T-cell (primary cell): Measurements from ENCODE around the gene KCNQ5. TPM values are rescaled to one million over a fixed set of nuclear protein-coding genes. Genes with fewer than 3 reads are reported as not detected.

ENCODE experiments used
- ATAC-seq, 4 experiments: fragments of 200-7000 bp in 3 of 4; fragments of 150-1000 bp in 1 of 4; cut with Tn5 transposase; replicated peaks in 1 of 4; 1 replicate in 3 of 4; 2 replicates in 1 of 4; pipeline ENCODE4 v1.10.0; 2021; ENCODE audit warnings: moderate library complexity in 3 of 4, mild to moderate bottlenecking in 2 of 4, moderate number of reproducible peaks in 1 of 4
- CTCF ChIA-PET, 2 donors: fragments of 300-600 bp; sonication (Branson Sonifier 250); formaldehyde crosslinking; loops; one replicate each; lab custom pipeline; 2022; ENCODE audit warnings: antibody characterized with exemption in 2 of 2; lab: Charles Lee
- POLR2A ChIA-PET, 2 donors: fragments of 300-600 bp; sonication (Branson Sonifier 250); formaldehyde crosslinking; loops; one replicate each; lab custom pipeline; 2022; ENCODE audit warnings: antibody characterized with exemption in 2 of 2; lab: Charles Lee
- DNase-seq, 35 experiments: peaks; one replicate each; pipeline versions ENCODE4 v3.0.0 to v3.0.0-alpha.2; 2013 to 2023
- H3K27ac ChIP-seq: one replicate; pipeline ENCODE4 v1.5.1; 2013; ENCODE audit warnings: low read length
- H3K27me3 ChIP-seq, 2 experiments: replicated peaks in 1 of 2; 1 replicate in 1 of 2; 2 replicates in 1 of 2; pipeline versions ENCODE4 v1.6.1 to v1.7.0; 2013; ENCODE audit warnings: low read length in 1 of 2, mixed read lengths in 1 of 2; ENCODE audit not compliant: control insufficient read depth in 2 of 2, insufficient read depth in 2 of 2; ENCODE audit errors: extremely low read depth in 1 of 2
- H3K36me3 ChIP-seq, 2 donors: 1 replicate in 1 of 2; 2 replicates in 1 of 2; pipeline versions ENCODE4 v1.6.1 to v1.7.0; 2013; ENCODE audit warnings: low read length in 1 of 2; ENCODE audit not compliant: control insufficient read depth in 2 of 2, insufficient read depth in 1 of 2; ENCODE audit errors: extremely low read depth in 1 of 2
- H3K4me1 ChIP-seq, 2 experiments: 1 replicate in 1 of 2; 2 replicates in 1 of 2; pipeline versions ENCODE4 v1.6.1 to v1.7.0; 2013; ENCODE audit warnings: low read length in 2 of 2, mixed read lengths in 1 of 2; ENCODE audit not compliant: insufficient read depth in 2 of 2, control insufficient read depth in 1 of 2; ENCODE audit errors: extremely low read depth in 1 of 2
- H3K4me3 ChIP-seq, 2 donors: 1 replicate in 1 of 2; 2 replicates in 1 of 2; pipeline versions ENCODE4 v1.5.1 to v1.7.0; 2013; ENCODE audit warnings: mild to moderate bottlenecking in 2 of 2, low read length in 1 of 2, moderate library complexity in 1 of 2; ENCODE audit not compliant: control insufficient read depth in 1 of 2; ENCODE audit errors: extremely low read depth in 1 of 2
- H3K9me3 ChIP-seq: 2 replicates; pipeline ENCODE4 v1.7.0; 2013
- H3K27ac Mint-ChIP-seq, 2 donors: one replicate each; pipeline ENCODE4 v1.8.0; 2020 to 2021; ENCODE audit warnings: mild to moderate bottlenecking in 2 of 2, mixed read lengths in 2 of 2
- H3K27me3 Mint-ChIP-seq, 2 donors: one replicate each; pipeline ENCODE4 v1.8.0; 2021 to 2022; ENCODE audit warnings: mixed read lengths in 2 of 2
- H3K36me3 Mint-ChIP-seq: one replicate; pipeline ENCODE4 v1.8.0; 2021; ENCODE audit warnings: mixed read lengths
- H3K4me1 Mint-ChIP-seq, 3 donors: one replicate each; pipeline ENCODE4 v1.8.0; 2020 to 2022; ENCODE audit warnings: mixed read lengths in 3 of 3, mild to moderate bottlenecking in 1 of 3
- H3K4me3 Mint-ChIP-seq, 3 donors: one replicate each; pipeline ENCODE4 v1.8.0; 2020 to 2022; ENCODE audit warnings: mild to moderate bottlenecking in 3 of 3, mixed read lengths in 3 of 3, moderate library complexity in 3 of 3
- H3K9me3 Mint-ChIP-seq, 3 donors: one replicate each; pipeline ENCODE4 v1.8.0; 2020 to 2022; ENCODE audit warnings: mixed read lengths in 3 of 3
- WGBS: methylation state at CpG from one replicate; pipeline ENCODE4 v1.1.5; 2013; ENCODE audit warnings: missing lambda C conversion rate; ENCODE audit not compliant: insufficient coverage; 5-methylcytosine and 5-hydroxymethylcytosine counted together
- total RNA-seq, 35 experiments: library from RNA in 6 of 35; stranded (reverse) in 6 of 35; fragments of 120-200 nt in 1 of 35; gene quantifications; one replicate each; pipeline versions ENCODE4 v1.2.1 to v1.2.4 and lab custom pipeline; 2013 to 2026

KCNQ5 gene
- total RNA-seq, 5 donors from 2014 or later (not counting 1 experiment from before 2014, with no cell fraction given): 3.5 to 5.3 (median 4.3) TPM

- Mint-ChIP-seq H3K27ac (no peak overlapping the region), H3K4me3 (no peak overlapping the region), H3K36me3 (peaks cover 9% of the 10 kb centered on the region), H3K4me1 (no peaks in the 10 kb centered on the region), H3K27me3 (no peaks in the 10 kb centered on the region), H3K9me3 (no peaks in the 10 kb centered on the region)
- no peak overlapping the region for H3K27ac ChIP-seq
- ChIA-PET CTCF (no interaction called here), POLR2A (no interaction called here)
- H3K4me1 ChIP-seq: no peaks in the 10 kb centered on the region
- DNase-seq: no peak
- no CpG with 5 or more reads among the region's 1 CpG for WGBS
- H3K36me3 ChIP-seq: no peaks in the 10 kb centered on the region
- ATAC-seq: no peak
- no peaks in the 10 kb centered on the region for H3K27me3 ChIP-seq
- no peaks in the 10 kb centered on the region for H3K9me3 ChIP-seq
- no peak overlapping the region for H3K4me3 ChIP-seq
Measured at GRCh38 chr6:73064266-73064665, 442.4 kb downstream of the KCNQ5 start.

GRCh38 chr6:73073238-73073637 lies 451.4 kb downstream of the KCNQ5 start:
- ATAC-seq: no peak
- H3K9me3 ChIP-seq: no peaks in the 10 kb centered on the region
- H3K36me3 ChIP-seq: no peaks in the 10 kb centered on the region
- H3K27ac ChIP-seq: no peak overlapping the region
- no peaks in the 10 kb centered on the region for H3K27me3 ChIP-seq
- CTCF ChIA-PET: no interaction called here
- H3K4me3 Mint-ChIP-seq: no peak overlapping the region
- WGBS: no CpG with 5 or more reads among the region's 2 CpGs
- no peaks in the 10 kb centered on the region for H3K4me1 Mint-ChIP-seq
- H3K4me3 ChIP-seq: no peak overlapping the region
- no peaks in the 10 kb centered on the region for H3K9me3 Mint-ChIP-seq
- POLR2A ChIA-PET: no interaction called here
- H3K4me1 ChIP-seq: no peaks in the 10 kb centered on the region
- no peaks in the 10 kb centered on the region for H3K36me3 Mint-ChIP-seq
- DNase-seq: no peak
- no peaks in the 10 kb centered on the region for H3K27me3 Mint-ChIP-seq
- no peak overlapping the region for H3K27ac Mint-ChIP-seq

GRCh38 chr6:73074175-73074574 lies 452.3 kb downstream of the KCNQ5 start:
- no peaks in the 10 kb centered on the region for H3K27me3 Mint-ChIP-seq
- no peaks in the 10 kb centered on the region for H3K9me3 Mint-ChIP-seq
- no peaks in the 10 kb centered on the region for H3K27me3 ChIP-seq
- no peaks in the 10 kb centered on the region for H3K9me3 ChIP-seq
- ChIA-PET POLR2A (no interaction called here), CTCF (interaction anchor here in 1 of 2 donors (0.7 kb wide), 2 partner anchors 459 to 651 kb away, joined by 3 to 4 read pairs; no protein-coding TSS in a partner anchor)
- no peak for DNase-seq
- no CpG with 5 or more reads among the region's 1 CpG for whole genome bisulfite sequencing
- no peak overlapping the region for H3K27ac Mint-ChIP-seq
- H3K4me3 ChIP-seq: no peak overlapping the region
- H3K4me1 ChIP-seq: no peaks in the 10 kb centered on the region
- H3K4me3 Mint-ChIP-seq: no peak overlapping the region
- H3K27ac ChIP-seq: no peak overlapping the region
- ATAC-seq: no peak
- H3K36me3 Mint-ChIP-seq: no peaks in the 10 kb centered on the region
- no peaks in the 10 kb centered on the region for H3K36me3 ChIP-seq
- H3K4me1 Mint-ChIP-seq: no peaks in the 10 kb centered on the region

- Mint-ChIP-seq H3K4me3 (no peak overlapping the region), H3K27ac (no peak overlapping the region), H3K27me3 (no peaks in the 10 kb centered on the region), H3K9me3 (no peaks in the 10 kb centered on the region), H3K36me3 (peaks cover 4% of the 10 kb centered on the region), H3K4me1 (no peaks in the 10 kb centered on the region)
- DNase-seq (no peak), ATAC-seq (no peak)
- H3K4me1 ChIP-seq: no peaks in the 10 kb centered on the region
- CTCF ChIA-PET: no interaction called here
- POLR2A ChIA-PET: interaction anchor here (0.5 to 0.6 kb wide), 2 partner anchors 138 to 567 kb away, joined by 3 read pairs; no protein-coding TSS in a partner anchor
- H3K27me3 ChIP-seq: no peaks in the 10 kb centered on the region
- no peaks in the 10 kb centered on the region for H3K9me3 ChIP-seq
- no peak overlapping the region for H3K27ac ChIP-seq
- no peak overlapping the region for H3K4me3 ChIP-seq
- H3K36me3 ChIP-seq: no peaks in the 10 kb centered on the region
Measured at GRCh38 chr6:73076211-73076954, 454.5 kb downstream of the KCNQ5 start.

GRCh38 chr6:73078333-73078862 lies 456.5 kb downstream of the KCNQ5 start:
- H3K27me3 Mint-ChIP-seq: no peaks in the 10 kb centered on the region
- H3K4me1 ChIP-seq: no peaks in the 10 kb centered on the region
- no peaks in the 10 kb centered on the region for H3K9me3 ChIP-seq
- H3K4me3 ChIP-seq: no peak overlapping the region
- no peak overlapping the region for H3K4me3 Mint-ChIP-seq
- ATAC-seq (no peak), DNase-seq (no peak)
- no CpG with 5 or more reads among the region's 1 CpG for WGBS
- no peaks in the 10 kb centered on the region for H3K9me3 Mint-ChIP-seq
- no peak overlapping the region for H3K27ac Mint-ChIP-seq
- H3K4me1 Mint-ChIP-seq: no peaks in the 10 kb centered on the region
- H3K36me3 ChIP-seq: no peaks in the 10 kb centered on the region
- H3K27ac ChIP-seq: no peak overlapping the region
- CTCF ChIA-PET: no interaction called here
- no peaks in the 10 kb centered on the region for H3K27me3 ChIP-seq
- POLR2A ChIA-PET: no interaction called here
- peaks cover 4% of the 10 kb centered on the region for H3K36me3 Mint-ChIP-seq

- H3K4me1 Mint-ChIP-seq: no peaks in the 10 kb centered on the region
- WGBS: no CpG with 5 or more reads among the region's 5 CpGs
- Histone ChIP-seq H3K27ac (no peak overlapping the region), H3K36me3 (no peaks in the 10 kb centered on the region), H3K4me1 (no peaks in the 10 kb centered on the region), H3K4me3 (no peak overlapping the region), H3K27me3 (no peaks in the 10 kb centered on the region), H3K9me3 (no peaks in the 10 kb centered on the region)
- ChIA-PET CTCF (no interaction called here), POLR2A (interaction anchor here in 1 of 2 donors (0.6 kb wide), 1 partner anchor 103 kb away, joined by 3 read pairs; no protein-coding TSS in a partner anchor)
- H3K27me3 Mint-ChIP-seq: no peaks in the 10 kb centered on the region
- no peak overlapping the region for H3K4me3 Mint-ChIP-seq
- H3K9me3 Mint-ChIP-seq: no peaks in the 10 kb centered on the region
- no peak overlapping the region for H3K27ac Mint-ChIP-seq
- ATAC-seq: no peak
- DNase-seq: no peak
- peaks cover 4% of the 10 kb centered on the region for H3K36me3 Mint-ChIP-seq
Measured at GRCh38 chr6:73078908-73079610, 457.2 kb downstream of the KCNQ5 start.
